LoVo (cell line): ENCODE results near the gene FOXM1.
"Not testable (repeated sequence)": the region's sequence is repeated elsewhere in the genome, so short reads cannot be mapped to it uniquely, and the experiment has no call there.

Experiments used
- DNase-seq: peaks from one replicate; pipeline ENCODE4 v3.0.0-alpha.2; 2016; ENCODE audit warnings: low spot score

FOXM1 gene

GRCh38 chr12:2879853-2880252 is 2.9 kb upstream of the FOXM1 start:
- no peak for DNase-seq

- no peak for DNase-seq
These were observed 1.2 kb upstream of the FOXM1 start for GRCh38 chr12:2877953-2878732.

- DNase-seq: peak; percentile 30
These were observed 435 bp downstream of the FOXM1 start for GRCh38 chr12:2876431-2877046.

GRCh38 chr12:2868986-2869632 is 7.9 kb downstream of the FOXM1 start:
- not testable (repeated sequence) for DNase-seq

GRCh38 chr12:2864198-2864597 is 12.8 kb downstream of the FOXM1 start:
- no peak for DNase-seq

- not testable (repeated sequence) for DNase-seq
These were observed 13.6 kb downstream of the FOXM1 start for GRCh38 chr12:2863402-2863801.

GRCh38 chr12:2862876-2863275 is 14.1 kb downstream of the FOXM1 start:
- no peak for DNase-seq

GRCh38 chr12:2860170-2860569 is 16.8 kb downstream of the FOXM1 start:
- DNase-seq: no peak

- no peak for DNase-seq
These were observed 18.0 kb downstream of the FOXM1 start for GRCh38 chr12:2858944-2859421.

GRCh38 chr12:2858334-2858733 is 18.6 kb downstream of the FOXM1 start:
- DNase-seq: no peak

- no peak for DNase-seq
These were observed 19.4 kb downstream of the FOXM1 start for GRCh38 chr12:2857576-2857975.

- DNase-seq: no peak
These were observed 19.9 kb downstream of the FOXM1 start, which contains the start of gene TEX52 for GRCh38 chr12:2857021-2857431. TEX52 (minus strand) TSS chr12:2857039; CDS start chr12:2857026, 13 bp downstream.

- no peak for DNase-seq
These were observed 20.9 kb downstream of the FOXM1 start for GRCh38 chr12:2856051-2856450.

GRCh38 chr12:2855546-2855945 is 21.4 kb downstream of the FOXM1 start:
- DNase-seq: no peak

GRCh38 chr12:2854669-2855453 is 22.1 kb downstream of the FOXM1 start:
- no peak for DNase-seq

- peak; percentile 39 for DNase-seq
These were observed 23.3 kb downstream of the FOXM1 start for GRCh38 chr12:2853626-2854025.

- DNase-seq: no peak
These were observed 25.0 kb downstream of the FOXM1 start for GRCh38 chr12:2851931-2852330.

- no peak for DNase-seq
These were observed 31.7 kb downstream of the FOXM1 start for GRCh38 chr12:2845280-2845679.

GRCh38 chr12:2844786-2845185 is 32.2 kb downstream of the FOXM1 start:
- no peak for DNase-seq

- DNase-seq: no peak
These were observed 34.0 kb downstream of the FOXM1 start for GRCh38 chr12:2842948-2843347.

- DNase-seq: no peak
These were observed 35.8 kb downstream of the FOXM1 start for GRCh38 chr12:2841056-2841650.

- DNase-seq: no peak
These were observed 40.4 kb downstream of the FOXM1 start for GRCh38 chr12:2836574-2836973.
